Uterus (tissue), 4 donors: ENCODE data around the gene CCNL1. TPM values are rescaled to one million over a fixed set of nuclear protein-coding genes. Genes with fewer than 3 reads are reported as not detected.
A peak's percentile ranks its signal among the peaks of the same experiment; 100 is the strongest.

ENCODE experiments used
- DNase-seq, 2 donors: peaks; one replicate each; pipeline ENCODE4 v3.0.0-alpha.2; 2019 to 2020
- H3K27ac ChIP-seq, 2 donors: fragments of 200-600 bp; sonication (generic); 1 replicate in 1 of 2; 2 replicates in 1 of 2; pipeline ENCODE4 v1.5.1; 2016 to 2018
- H3K27me3 ChIP-seq, 2 donors: fragments of 200-600 bp; sonication (generic); one replicate each; pipeline ENCODE4 v1.5.1; 2018 to 2019; ENCODE audit warnings: control low read depth in 1 of 2
- H3K36me3 ChIP-seq, 2 donors: fragments of 200-600 bp; sonication (generic); one replicate each; pipeline ENCODE4 v1.5.1; 2019; ENCODE audit warnings: control low read depth in 1 of 2
- H3K4me1 ChIP-seq, 2 donors: fragments of 200-600 bp; sonication (generic); one replicate each; pipeline ENCODE4 v1.5.1; 2018 to 2019; ENCODE audit warnings: control low read depth in 1 of 2
- H3K4me3 ChIP-seq, 2 donors: fragments of 200-600 bp; sonication (generic); 1 replicate in 1 of 2; 2 replicates in 1 of 2; pipeline ENCODE4 v1.5.1; 2018 to 2019; ENCODE audit warnings: mild to moderate bottlenecking in 1 of 2
- H3K9me3 ChIP-seq, 2 donors: fragments of 200-600 bp; sonication (generic); one replicate each; pipeline ENCODE4 v1.5.1; 2019; ENCODE audit warnings: control low read depth in 1 of 2
- POLR2A ChIP-seq, 2 donors: fragments of 450-650 bp; IDR thresholded peaks; one replicate each; pipeline ENCODE4 v1.6.1; 2016; ENCODE audit warnings: antibody characterized with exemption in 2 of 2, mild to moderate bottlenecking in 1 of 2, moderate library complexity in 1 of 2
- intact Hi-C: fragments of 100-400 bp; cut with DNase I; formaldehyde crosslinking; loops from one replicate; pipeline ENCODE4 v1.15.1; 2023; ENCODE audit warnings: low total_unique reads
- small RNA-seq: library from RNA; depleted of rRNA; stranded (forward); fragments of <200 nt; gene quantifications from one replicate; pipeline ENCODE3, GENCODE V24; 2016
- total RNA-seq, 4 donors: library from RNA; depleted of rRNA in 3 of 4; stranded (reverse); fragments of >200 nt in 3 of 4; gene quantifications; one replicate each; pipeline versions ENCODE4 v1.1.0 to v1.2.4, GENCODE V29; 2014 to 2023
- TF ChIP-seq, protein P1 (sequence below), 4 experiments: fragments of 200-600 bp in 2 of 4; fragments of 450-650 bp in 2 of 4; sonication (generic) in 2 of 4; IDR thresholded peaks; one replicate each; pipeline ENCODE4 v1.5.1; 2016 to 2019; ENCODE audit warnings: antibody characterized with exemption in 4 of 4, mild to moderate bottlenecking in 2 of 4, moderate library complexity in 1 of 4
- donor health status: DM: yes; HTN: yes; CAD: no.

CCNL1 gene
- total RNA-seq, 4 donors from 2014 or later, result 100 to 252 (median 155) TPM

DNA sequence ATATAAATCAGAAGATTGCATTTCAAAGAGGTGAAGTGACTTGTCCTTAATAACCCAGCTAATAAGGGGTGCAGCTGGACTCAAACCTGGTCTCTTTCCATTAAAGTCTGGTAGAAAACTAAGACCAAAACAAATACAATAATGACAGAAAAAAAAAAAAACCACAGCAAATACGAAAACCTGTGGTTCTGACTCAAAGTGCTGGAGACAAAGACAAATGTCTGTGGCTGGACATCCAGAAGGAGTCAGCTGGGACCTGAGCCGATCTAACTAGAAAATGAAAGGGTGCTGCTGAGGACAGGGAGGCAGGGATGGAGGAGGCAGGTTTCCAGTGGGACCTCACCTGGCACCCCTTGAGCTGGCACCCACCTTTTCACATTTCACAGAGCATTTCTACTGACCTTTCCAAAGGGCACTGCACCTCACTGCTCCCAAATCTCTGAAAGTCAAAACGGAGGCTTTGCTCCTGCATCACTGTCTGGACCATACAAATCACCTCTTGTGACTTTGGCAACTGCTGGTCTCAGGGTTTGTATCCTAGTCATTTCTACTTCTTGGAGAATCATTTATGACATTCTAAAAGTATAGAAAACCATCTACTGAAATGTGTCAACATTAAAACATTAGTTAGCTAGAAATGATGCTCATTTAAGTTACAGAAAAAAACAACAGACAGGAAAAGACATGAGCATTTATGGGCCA is 61.7 kb downstream of the CCNL1 start:
- H3K36me3 ChIP-seq, result no peaks in the 10 kb centered on the region
- H3K27ac ChIP-seq, result peak overlapping the region; percentile 35 to 68
- H3K4me1 ChIP-seq, result peaks cover 0 to 3% of the 10 kb centered on the region in 2 donors
- no peaks in the 10 kb centered on the region for H3K27me3 ChIP-seq
- intact Hi-C loops, result no loop called here
- TF ChIP-seq POLR2A (IDR thresholded peaks at IDR 0.05), result no peak
- TF ChIP-seq, protein P1, sequence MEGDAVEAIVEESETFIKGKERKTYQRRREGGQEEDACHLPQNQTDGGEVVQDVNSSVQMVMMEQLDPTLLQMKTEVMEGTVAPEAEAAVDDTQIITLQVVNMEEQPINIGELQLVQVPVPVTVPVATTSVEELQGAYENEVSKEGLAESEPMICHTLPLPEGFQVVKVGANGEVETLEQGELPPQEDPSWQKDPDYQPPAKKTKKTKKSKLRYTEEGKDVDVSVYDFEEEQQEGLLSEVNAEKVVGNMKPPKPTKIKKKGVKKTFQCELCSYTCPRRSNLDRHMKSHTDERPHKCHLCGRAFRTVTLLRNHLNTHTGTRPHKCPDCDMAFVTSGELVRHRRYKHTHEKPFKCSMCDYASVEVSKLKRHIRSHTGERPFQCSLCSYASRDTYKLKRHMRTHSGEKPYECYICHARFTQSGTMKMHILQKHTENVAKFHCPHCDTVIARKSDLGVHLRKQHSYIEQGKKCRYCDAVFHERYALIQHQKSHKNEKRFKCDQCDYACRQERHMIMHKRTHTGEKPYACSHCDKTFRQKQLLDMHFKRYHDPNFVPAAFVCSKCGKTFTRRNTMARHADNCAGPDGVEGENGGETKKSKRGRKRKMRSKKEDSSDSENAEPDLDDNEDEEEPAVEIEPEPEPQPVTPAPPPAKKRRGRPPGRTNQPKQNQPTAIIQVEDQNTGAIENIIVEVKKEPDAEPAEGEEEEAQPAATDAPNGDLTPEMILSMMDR (IDR thresholded peaks at IDR 0.05), result no peak
- H3K9me3 ChIP-seq, result no peaks in the 10 kb centered on the region
- DNase-seq, result no peak
- H3K4me3 ChIP-seq, result no peak overlapping the region

Small RNA genes lying within 50 kb of the gene (small RNA-seq; reads per million reads assigned to genes)
- not detected for gene RF00019
- gene RNA5SP146, result not detected
